Liver (tissue), 3 donors: ENCODE results near the gene RAD50.

Source experiments
- EGR1 ChIP-seq, 2 donors: IDR thresholded peaks; 2 replicates each; pipeline ENCODE4 v1.6.1; 2016 to 2018; ENCODE audit warnings: antibody characterized with exemption in 2 of 2, low read depth in 2 of 2
- GABPA ChIP-seq, 2 donors: IDR thresholded peaks in 1 of 2; conservative IDR thresholded peaks in 1 of 2; 2 replicates each; pipeline ENCODE4 v1.6.1; 2016; ENCODE audit warnings: antibody characterized with exemption in 2 of 2, mild to moderate bottlenecking in 1 of 2, moderate library complexity in 1 of 2
- HNF4G ChIP-seq: IDR thresholded peaks from 2 replicates; pipeline ENCODE4 v1.6.1; 2016; ENCODE audit warnings: antibody characterized with exemption
- RAD21 ChIP-seq, 2 donors: IDR thresholded peaks; 2 replicates each; pipeline ENCODE4 v1.6.1; 2016; ENCODE audit warnings: antibody characterized with exemption in 2 of 2, mild to moderate bottlenecking in 2 of 2
- YY1 ChIP-seq: IDR thresholded peaks from 2 replicates; pipeline ENCODE4 v1.6.1; 2016; ENCODE audit warnings: antibody characterized with exemption, mild to moderate bottlenecking
- TF ChIP-seq, protein P1 (sequence below): fragments of 150-350 bp; IDR thresholded peaks from 2 replicates; pipeline ENCODE4 v1.5.1; 2017; ENCODE audit warnings: improper control_type of control experiment, low read depth, low read length; ENCODE audit not compliant: missing input control
- TF ChIP-seq, protein P2 (sequence below): IDR thresholded peaks from 2 replicates; pipeline ENCODE4 v1.6.1; 2016; ENCODE audit warnings: antibody characterized with exemption
- TF ChIP-seq, protein P3 (sequence below): IDR thresholded peaks from 2 replicates; pipeline ENCODE4 v1.6.1; 2016; ENCODE audit warnings: antibody characterized with exemption
- donor health status: healthy.
- donor health status: healthy.

DNA sequence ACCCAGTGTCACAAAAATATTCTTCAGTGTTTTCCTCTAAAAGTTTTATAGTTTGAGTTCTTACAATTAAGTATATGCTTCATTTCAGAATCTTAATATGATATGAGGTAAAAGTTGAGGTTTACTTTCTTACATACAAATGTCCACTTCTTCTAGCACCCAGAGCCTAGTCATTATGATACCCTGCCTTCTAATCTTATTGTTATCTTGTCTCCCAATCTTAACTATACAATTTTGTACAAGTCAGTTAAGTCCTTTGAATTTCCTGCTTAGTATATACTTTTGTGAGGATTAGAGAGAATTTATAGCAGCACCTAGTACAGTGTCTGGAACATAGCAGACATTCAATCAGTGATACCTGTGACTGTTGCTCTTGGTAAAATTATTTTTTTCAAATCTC, 29.3 kb downstream of the RAD50 start:
- TF ChIP-seq, protein P1, sequence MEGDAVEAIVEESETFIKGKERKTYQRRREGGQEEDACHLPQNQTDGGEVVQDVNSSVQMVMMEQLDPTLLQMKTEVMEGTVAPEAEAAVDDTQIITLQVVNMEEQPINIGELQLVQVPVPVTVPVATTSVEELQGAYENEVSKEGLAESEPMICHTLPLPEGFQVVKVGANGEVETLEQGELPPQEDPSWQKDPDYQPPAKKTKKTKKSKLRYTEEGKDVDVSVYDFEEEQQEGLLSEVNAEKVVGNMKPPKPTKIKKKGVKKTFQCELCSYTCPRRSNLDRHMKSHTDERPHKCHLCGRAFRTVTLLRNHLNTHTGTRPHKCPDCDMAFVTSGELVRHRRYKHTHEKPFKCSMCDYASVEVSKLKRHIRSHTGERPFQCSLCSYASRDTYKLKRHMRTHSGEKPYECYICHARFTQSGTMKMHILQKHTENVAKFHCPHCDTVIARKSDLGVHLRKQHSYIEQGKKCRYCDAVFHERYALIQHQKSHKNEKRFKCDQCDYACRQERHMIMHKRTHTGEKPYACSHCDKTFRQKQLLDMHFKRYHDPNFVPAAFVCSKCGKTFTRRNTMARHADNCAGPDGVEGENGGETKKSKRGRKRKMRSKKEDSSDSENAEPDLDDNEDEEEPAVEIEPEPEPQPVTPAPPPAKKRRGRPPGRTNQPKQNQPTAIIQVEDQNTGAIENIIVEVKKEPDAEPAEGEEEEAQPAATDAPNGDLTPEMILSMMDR: no peak
- TF ChIP-seq, protein P2, sequence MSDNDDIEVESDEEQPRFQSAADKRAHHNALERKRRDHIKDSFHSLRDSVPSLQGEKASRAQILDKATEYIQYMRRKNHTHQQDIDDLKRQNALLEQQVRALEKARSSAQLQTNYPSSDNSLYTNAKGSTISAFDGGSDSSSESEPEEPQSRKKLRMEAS: no peak
- no peak for TF ChIP-seq RAD21 (IDR thresholded peaks at IDR 0.05)
- no peak for TF ChIP-seq HNF4G
- TF ChIP-seq YY1: no peak
- TF ChIP-seq, protein P3, sequence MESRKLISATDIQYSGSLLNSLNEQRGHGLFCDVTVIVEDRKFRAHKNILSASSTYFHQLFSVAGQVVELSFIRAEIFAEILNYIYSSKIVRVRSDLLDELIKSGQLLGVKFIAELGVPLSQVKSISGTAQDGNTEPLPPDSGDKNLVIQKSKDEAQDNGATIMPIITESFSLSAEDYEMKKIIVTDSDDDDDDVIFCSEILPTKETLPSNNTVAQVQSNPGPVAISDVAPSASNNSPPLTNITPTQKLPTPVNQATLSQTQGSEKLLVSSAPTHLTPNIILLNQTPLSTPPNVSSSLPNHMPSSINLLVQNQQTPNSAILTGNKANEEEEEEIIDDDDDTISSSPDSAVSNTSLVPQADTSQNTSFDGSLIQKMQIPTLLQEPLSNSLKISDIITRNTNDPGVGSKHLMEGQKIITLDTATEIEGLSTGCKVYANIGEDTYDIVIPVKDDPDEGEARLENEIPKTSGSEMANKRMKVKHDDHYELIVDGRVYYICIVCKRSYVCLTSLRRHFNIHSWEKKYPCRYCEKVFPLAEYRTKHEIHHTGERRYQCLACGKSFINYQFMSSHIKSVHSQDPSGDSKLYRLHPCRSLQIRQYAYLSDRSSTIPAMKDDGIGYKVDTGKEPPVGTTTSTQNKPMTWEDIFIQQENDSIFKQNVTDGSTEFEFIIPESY: no peak
- TF ChIP-seq GABPA (IDR thresholded peaks at IDR 0.05 in 1 of 2, conservative IDR thresholded peaks at IDR 0.05 in 1 of 2): no peak
- TF ChIP-seq EGR1 (IDR thresholded peaks at IDR 0.05; ENCODE audit: low read depth in 2 of 2): no peak
